GM19025 (cell line): ENCODE data around the gene CILP.
"Not testable (repeated sequence)": the region's sequence is repeated elsewhere in the genome, so short reads cannot be mapped to it uniquely, and the experiment has no call there.

Experiments
- ATAC-seq: cut with Tn5 transposase; IDR thresholded peaks from one replicate; pipeline ENCODE4 v1.9.1; 2021; ENCODE audit warnings: mild to moderate bottlenecking, low read depth, moderate library complexity; ENCODE audit not compliant: unreplicated experiment

The CILP gene

DNA sequence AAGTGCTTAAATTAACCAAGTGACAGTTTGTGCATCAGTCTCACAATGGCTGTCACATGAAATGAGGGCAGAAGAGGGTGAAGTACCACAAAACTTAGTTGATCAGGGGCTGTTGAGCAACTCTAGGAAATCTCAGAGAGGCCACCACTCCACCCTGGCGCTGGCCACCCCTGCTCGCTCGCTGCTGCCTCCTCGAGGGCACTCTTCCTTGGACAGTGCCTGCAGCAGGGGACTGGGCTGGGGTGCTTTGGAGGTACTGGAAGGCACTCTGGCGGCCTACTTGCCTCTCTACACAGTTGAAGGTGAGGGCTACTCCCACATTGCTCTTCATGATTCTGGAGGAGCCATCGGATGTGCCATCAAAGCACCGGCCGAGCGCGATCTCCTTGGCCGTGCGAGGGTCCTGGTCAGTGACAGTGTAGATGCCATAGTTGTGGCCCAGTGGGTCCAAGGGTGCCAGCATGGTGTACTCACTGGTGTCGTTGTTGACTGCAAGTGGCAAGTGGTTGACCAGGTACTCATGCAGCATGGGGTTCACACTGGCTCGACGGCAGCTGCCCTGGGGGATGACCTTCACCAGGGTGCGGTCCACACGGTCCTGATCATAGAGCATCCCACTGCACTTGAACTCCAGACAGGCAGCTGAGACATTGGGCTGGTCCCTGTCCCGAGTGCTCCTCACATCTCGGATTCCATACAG lies 14.5 kb downstream of the CILP start:
- ATAC-seq: no peak

DNA sequence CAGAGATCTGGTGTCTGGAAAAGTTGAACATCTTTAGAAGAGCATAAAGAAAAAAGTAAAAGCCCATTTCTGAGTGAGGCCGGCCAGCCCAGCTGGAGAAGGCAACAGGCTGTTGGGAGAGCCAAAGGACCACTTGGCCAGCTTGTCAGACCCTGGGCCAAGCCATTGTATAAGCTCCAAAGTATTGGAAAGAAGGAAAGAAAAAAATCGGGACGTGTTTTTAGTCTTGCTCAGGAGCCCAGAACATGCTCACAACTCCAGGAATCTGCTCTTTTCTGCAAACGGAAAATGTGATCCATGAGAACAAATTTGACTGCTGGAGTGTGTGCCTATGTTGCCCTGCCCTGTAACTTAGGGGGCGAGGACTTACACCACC lies 15.7 kb downstream of the CILP start:
- no peak for ATAC-seq

DNA sequence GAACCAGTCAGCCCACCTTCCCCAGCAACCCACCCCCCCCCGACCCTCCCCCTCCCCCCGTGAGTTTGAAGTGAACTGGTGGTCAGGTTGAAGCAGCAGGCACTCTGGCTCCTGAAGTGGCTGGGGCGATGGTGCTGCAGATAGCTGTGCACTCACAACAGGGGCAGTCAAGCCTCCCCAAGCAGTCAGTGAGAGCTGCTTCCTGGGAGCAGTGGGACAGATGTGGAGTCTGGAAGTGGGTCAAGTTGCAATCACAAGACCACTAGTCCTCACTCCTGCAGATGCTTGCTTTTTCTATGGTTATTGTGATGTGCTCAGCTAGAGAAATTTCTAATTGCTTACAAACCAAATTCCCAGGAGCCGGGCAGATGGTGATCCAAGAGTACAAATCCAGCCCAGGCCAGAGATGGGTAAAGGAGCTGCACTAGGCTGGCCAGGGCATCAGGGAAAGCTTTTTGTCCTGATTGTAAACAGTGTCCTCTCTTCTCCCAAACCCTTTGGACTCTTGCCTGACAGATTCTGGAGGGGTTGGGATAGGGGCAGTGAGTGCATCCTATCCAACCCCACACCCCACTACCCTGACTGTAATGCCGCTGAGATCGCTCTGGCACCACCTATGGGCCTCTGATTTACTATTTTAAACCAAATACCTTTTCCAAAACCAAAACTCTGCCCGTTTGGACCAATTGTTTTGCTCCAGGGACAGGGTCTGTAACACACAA lies 16.3 kb downstream of the CILP start:
- no peak for ATAC-seq

DNA sequence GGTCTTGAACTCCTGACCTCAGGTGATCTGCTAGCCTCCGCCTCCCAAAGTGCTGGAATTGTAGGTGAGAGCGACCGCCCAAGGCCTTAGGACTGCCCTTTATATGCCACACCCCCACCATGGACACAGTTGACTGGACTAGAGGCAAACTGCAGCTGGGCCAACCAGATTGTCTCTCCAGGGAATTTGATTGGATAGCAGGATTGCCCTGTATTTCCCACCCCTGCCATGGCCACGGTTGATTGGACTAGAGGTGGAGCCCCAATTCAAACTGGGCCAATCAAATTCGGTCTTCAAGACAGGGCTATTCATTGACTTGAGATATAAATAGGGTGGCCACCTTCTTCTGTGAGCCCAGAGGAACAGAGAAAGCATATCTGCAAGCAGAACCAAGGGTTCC lies 19.3 kb downstream of the CILP start:
- no peak for ATAC-seq

DNA sequence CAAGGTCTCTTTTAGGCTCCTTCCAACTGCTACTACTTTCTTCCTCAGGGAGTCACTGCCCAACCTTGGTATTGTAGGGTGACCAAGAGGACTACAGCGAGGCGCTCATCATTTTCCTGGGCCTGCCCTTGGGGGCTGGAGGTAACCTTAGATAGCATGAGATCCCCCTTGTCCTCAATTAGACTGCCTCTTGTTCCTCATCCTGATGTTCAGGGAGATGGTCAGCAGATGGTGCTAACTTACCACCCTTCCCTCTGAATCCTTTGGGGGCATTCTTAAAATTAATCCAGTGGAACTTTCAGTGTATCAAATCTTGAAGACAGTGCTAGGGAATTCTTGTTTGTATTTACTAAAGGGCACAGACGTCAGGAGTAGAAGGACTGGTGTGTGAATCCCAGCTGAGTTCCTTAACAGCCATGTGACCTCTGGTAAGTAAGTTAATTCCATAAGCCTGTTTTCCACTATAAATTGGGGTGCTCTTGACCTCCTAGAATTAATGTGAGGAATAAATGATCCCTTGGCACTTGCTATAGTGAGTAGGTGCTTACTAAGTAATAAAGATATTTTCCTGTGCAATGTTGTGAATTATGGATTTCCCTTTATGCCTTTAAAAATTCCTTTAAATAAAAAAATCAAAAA lies 22.1 kb downstream of the CILP start:
- no peak for ATAC-seq

DNA sequence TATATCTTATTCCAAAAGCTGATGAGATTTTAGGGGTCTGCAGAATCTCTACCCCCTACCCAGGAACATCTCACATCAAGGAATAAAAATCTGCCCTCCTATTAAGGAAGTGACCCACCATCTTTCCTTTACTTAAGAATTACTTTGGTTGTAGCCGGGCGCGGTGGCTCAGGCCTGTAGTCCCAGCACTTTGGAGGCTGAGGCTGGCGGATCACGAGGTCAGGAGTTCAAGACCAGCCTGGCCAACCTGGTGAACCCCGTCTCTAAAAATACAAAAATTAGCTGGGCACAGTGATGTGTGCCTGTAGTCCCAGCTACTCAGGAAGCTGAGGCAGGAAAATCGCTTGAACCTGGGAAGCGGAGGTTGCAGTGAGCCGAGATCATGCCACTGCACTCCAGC lies 22.8 kb downstream of the CILP start:
- ATAC-seq: not testable (repeated sequence)

DNA sequence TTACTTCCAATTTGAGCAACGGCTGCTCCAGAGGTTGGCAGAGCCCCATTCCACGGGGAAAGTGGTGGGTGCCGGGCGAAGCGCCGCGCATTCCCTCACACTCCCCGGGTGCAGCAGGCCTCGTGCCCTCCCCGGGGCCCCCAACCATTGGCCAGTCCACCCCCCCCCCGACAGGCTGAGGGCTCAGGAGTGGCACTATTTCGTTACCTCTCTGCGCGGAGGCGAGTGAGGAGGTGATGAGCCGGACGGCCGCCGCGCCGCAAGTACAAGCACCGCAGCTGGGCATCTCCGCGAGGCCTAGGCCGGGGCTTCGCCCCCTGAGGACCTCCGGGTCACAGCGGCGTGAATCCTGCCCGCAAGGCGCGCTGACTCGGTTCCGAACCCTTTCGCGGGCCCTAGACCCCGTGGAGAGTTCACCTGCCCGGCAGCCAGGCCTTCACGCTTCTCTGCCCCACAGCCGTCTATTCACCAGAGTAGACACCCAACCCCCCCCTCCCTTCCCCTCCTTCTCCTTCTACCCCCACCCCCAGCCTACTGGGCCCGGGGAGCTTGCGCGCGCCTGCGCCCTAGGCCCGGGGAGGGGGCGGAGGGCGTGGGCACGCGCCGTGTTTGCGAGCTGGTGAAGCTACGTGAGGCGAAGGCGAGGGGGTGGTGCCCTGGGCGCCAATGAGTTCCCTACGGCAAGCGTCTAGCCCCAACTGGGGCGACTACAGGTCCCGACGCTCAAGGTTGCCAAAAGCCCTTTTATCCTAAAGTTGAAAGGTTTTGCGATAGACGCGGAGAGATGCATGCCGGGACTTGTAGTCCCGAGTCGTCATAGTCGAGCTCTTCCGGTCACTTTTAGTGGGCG lies 26.2 kb downstream of the CILP start, which contains the start of gene CLPX:
CLPX (minus strand) TSS at position 475 of the 850 bp plus-strand sequence; CDS start at position 286, 189 bp downstream.
- ATAC-seq: peak; percentile 73

DNA sequence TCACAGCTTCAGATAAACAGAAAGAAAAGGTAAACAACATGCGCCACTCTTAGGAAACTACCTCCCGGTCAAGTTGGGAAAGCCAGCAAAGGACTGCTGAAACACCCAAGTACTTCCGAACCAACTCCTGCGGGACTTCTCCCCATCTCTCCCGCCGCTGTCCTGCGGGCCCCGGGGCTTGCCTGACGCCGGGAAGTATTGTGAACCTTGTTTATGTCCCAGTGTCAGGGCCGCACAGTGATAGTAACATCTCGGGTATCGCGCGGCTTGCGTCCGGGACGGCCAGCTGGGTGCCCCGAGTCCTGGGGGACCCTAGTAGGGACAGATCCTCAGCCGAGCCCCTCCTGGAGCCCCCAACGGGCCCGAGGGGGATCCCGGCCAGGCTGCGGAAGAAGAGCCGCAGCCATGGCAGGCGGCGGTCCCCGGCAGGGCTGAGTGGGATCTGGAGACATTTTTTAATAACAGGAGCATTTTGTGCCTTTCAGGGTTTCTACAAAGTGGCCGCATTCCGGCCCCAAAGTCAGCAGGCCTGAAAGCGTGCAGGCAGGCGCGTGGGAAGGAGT lies 26.9 kb downstream of the CILP start:
- peak; percentile 30 for ATAC-seq

DNA sequence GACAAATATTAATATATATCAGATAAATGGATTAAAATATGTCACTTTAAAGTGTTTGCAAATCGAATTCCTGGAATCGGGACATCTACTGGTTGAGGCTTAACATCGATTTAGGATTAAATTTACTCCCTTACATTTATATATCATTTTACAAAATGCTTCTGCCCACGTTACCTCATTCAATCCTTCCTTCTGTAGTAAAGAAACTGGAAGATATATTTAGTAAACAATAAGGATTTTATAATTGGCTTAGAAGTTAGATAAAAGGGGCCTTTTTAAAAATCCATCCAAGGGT lies 27.5 kb downstream of the CILP start:
- no peak for ATAC-seq

DNA sequence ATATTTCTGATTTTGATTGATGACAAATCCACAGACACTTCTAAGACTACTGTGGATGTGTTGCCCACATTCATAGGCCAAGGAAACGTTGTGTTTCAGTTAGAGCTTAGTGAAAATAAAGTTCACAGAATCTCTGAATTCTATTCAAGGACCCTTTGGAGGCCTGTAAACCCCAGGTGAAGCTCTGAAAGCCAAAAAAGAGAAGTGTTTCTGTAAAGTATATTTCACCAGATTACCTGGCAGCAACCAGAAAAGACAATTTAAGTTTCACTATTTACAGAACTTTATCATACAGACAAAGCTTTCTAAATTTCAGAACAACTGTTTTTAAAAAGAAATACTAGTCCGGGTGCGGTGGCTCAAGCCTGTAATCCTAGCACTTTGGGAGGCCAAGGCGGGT lies 28.7 kb downstream of the CILP start:
- no peak for ATAC-seq

DNA sequence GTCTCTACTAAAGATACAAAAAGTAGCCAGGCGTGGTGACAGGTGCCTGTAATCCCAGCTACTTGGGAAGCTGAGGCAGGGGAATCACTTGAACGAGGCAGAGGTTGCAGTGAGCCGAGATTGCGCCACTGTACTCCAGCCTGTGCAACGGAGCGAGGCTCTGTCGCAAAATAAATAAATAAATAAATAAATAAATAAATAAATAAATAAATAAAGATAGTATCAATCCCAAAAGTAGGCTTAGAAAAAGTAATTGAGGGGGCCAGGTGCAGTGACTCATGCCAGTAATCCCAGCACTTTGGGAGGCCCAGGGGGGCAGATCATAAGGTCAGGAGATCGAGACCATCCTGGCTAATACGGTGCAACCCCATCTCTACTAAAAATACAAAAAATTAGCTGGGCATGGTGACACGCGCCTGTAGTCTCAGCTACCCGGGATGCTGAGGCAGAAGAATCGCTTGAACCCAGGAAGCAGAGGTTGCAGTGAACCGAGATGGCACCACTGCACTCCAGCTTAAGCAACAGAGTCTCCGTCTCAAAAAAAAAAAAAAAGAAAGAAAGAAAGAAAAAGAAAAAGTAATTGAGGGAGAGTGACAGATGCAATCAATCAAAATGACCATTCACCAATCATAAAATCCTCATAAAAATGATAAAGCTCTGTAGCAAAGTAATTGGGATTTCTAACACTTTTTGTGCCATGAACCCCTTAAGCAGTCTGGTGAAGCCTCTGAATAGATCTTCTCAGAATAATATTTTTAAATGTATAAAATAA lies 29.5 kb downstream of the CILP start:
- not testable (repeated sequence) for ATAC-seq

DNA sequence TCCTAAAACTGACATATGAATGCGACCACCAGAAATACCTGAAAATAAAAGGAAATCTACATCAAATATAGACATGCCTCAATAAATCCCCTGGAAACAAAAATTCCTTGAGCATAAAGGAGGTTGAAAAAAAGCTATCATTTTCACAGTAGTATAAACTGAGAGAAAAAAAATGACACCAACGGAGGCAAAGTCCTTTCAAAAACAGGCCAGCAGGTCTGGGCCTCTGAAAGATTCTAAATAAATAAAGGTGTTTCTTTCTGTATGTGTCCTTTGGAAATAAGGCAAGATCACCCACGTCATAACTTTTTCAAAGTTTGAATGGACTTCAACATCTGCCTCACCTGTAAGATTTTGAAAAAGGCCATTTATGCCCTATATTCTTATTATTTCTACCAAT lies 31.1 kb downstream of the CILP start:
- no peak for ATAC-seq

DNA sequence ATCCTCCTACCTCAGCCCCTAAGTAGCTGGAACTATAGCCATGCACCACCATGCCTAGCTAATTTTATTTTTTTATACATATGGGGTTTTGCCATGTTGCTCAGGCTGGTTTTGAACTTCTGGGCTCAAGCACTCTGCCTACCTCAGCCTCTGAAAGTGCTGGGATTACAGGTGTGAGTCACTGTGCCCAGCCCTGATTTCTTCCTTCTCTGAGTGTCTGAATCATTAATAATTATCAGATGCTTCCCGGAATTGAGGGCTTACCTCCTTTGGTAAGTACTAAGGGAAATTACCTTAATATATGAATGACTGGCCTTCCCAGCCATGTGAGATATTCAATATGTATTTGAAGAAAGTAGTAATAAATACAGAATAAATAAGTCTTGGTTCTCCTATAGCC lies 33.4 kb downstream of the CILP start:
- no peak for ATAC-seq

DNA sequence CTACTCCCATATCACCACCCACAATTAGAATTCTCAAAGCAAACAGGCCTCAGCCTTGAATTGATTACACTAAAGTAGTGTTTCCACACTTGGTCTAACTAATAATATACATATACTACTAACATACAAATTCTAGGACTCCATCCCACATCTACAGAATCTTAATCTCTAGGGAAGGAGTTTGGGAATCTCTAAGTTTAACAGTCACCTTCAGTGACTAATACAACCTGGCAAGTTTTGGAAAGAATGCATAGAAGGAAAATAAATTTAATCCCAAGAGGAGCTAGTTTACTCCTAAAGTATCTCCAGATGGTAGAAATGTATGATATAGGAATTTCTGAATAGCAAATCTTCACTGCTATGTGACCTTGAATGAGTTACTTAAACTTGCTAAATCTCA lies 35.2 kb downstream of the CILP start:
- ATAC-seq: no peak

DNA sequence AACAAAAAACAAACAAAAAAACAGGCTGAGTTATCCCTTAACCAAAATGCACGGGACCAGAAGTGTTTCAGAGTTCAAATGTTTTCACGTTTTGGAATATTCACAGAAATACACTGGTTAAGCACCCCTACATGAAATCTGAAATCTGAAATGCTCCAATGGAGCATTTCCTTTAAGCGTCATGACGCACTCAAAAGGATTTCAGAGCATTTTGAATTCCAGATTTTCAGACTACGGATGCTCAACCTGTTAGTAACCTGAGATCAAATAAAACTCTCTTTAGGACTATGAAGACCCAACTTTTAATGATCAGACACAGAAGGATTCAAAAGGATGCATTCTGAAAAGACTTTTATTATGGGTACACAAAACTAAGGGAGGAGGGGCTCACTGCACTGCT lies 35.8 kb downstream of the CILP start:
- no peak for ATAC-seq

DNA sequence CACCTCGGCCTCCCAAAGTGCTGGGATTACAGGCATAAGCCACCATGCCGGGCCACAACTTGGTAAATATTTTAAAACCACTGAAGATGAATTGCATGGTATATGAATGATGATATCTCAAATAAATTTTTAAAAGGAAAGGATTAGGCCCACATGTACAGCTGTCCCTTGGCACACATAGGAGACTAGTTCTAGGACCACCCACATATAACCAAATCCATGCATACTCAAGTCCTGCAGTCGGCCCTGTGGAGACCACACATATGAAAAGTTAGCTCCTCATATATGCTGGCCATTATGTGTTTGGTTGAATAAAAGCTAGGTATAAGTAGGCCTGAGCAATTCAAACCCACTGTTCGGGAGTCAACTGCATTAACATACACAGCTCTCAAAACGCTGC lies 36.8 kb downstream of the CILP start:
- ATAC-seq: no peak

DNA sequence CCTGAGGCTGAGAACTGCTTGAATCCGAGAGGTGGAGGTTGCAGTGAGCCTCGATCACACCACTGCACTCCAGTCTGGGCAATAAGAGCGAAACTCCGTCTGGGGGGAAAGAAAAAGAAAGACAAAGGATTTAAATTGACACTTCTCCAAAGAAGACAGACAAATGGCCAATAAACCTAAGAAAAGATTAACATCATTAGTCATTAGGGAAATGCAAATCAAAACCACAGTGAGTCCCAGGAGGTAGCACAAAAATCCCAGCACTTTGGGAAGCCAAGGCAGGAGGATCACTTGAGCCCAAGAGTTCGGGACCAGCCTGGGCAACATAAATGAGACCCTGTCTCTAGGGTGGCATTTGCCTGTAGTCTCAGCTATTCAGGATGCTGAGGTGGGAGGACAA lies 38.7 kb downstream of the CILP start:
- no peak for ATAC-seq

DNA sequence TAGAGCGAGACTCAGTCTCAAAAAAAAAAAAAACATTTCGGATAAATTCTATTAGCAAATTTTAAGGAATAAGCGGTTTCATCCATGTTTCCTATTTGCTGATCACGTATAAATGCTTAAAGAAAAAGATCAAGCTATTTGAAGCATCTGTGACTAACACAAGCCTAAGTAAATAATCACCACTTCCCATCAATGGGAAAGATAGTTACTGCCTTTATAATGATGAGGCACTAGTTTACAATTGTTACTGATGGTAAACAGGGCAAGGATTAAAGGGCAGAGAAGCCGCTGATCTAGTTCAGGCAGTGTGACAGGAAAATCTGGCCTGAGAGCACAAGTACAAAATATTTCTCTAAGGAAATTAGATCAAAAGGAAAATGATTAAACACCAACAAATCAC lies 39.8 kb downstream of the CILP start:
- no peak for ATAC-seq

DNA sequence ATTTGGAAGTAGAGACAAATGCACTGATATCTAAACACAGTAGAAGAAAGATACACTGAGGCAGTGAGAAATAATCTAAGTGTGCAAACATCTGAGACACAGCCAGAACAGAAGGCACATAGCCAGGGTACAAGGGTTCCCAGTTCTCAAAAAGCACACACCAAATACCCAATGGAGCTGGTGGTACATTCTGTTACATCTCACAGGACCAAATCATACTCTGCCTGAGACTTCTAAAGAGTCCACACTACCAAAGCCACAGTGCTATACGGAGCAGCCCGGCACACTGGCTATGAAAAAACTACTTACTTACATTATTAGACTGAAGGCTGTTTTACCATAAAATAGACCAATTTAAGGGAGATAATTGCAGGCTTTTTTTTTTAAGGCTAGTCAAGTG lies 45.4 kb downstream of the CILP start:
- no peak for ATAC-seq

DNA sequence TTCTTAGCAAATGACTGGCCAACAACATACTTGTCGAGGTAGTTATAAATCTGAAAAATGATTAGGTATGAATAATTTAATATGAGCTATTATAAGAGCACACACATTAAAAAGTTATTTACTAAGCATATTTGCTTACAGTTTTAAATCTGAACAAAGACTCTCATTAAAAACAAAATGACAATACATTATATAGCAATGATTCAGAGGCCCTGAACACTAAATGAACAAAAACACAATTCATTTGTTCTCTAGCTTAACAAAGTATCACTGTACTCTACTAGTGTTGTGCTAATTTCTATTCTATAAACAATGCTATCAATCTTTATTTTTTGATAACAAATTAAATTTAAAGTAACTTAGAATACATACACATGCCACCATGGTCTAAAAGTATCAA lies 47.1 kb downstream of the CILP start:
- no peak for ATAC-seq
